ENCODE results near the gene GIMAP2. TPM values are rescaled to one million over a fixed set of nuclear protein-coding genes. Genes with fewer than 3 reads are reported as not detected.

Gene GIMAP2
- polyA plus RNA-seq, 3 donors: 6.4 to 7.9 (median 6.9) TPM

DNA sequence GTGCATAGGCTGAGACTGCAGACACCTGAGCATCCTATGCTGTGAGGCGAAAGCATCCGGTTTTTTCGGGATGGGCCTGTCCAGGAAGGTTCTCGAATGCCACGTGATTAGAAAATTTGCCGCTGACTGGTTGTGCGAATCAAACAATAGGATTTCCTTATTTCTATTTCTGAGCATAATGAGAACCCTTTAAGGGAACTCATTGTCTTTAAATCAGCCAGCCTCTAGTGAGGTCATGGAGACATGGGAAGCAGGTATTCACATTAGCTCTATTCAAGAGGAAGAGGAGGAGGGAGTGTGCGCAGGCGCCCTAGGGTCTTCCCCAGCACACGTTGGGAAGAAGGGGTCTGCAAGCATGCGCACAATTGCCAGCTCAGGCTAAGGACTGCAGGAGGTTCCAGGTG is 36.5 kb downstream of the GIMAP2 start:
- DNase-seq (ENCODE audit: extremely low read depth in 1 of 11, low read depth in 9 of 11, low spot score in 4 of 11): no peak

GRCh38 chr7:150722431-150722931 is 37.0 kb downstream of the GIMAP2 start:
- DNase-seq (ENCODE audit: extremely low read depth in 1 of 11, low read depth in 9 of 11, low spot score in 4 of 11): no peak

DNA sequence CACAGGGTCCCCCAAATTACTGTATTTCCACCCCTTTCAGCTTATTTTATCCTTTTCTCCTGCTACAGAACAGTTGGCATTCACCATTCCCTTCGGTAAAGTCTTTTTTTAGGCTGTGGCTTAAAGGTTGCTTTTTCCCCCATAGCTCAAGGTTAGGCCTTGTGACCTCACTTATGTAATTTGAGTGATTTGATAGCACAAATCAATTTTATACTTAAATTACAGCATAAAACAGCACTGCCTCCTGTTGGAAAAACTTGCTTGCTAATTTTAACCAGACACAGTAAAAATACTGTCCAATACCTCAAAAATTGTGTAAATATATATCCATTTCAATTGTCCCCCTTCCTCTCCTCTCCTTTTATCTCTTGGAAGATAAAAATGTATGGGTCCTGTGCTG is 38.0 kb downstream of the GIMAP2 start:
- no peak for DNase-seq (ENCODE audit: extremely low read depth in 1 of 11, low read depth in 9 of 11, low spot score in 4 of 11)

DNA sequence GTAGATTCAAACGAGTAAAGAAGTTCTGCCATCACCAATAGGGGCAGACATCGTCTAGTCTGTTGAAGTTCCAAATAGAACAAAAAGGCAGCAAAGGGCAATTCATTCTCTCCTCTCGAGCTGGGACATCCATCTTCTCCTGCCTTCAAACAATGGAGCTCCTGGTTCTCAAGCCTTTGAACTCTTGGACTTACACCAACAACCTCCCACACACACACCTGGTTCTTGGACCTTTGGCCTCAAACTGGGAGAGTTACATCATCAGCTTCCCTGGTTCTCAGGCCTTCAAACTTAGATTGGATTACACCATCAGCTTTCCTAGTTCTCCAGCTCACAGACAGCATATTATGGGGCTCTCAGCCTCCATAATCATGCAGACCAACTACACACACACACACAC is 41.9 kb downstream of the GIMAP2 start:
- DNase-seq (ENCODE audit: extremely low read depth in 1 of 11, low read depth in 9 of 11, low spot score in 4 of 11): no peak

- no peak for DNase-seq (ENCODE audit: extremely low read depth in 1 of 11, low read depth in 9 of 11, low spot score in 4 of 11)
These were observed 42.5 kb downstream of the GIMAP2 start for GRCh38 chr7:150728011-150728410.

- no peak for DNase-seq (ENCODE audit: extremely low read depth in 1 of 11, low read depth in 9 of 11, low spot score in 4 of 11)
These were observed 43.1 kb downstream of the GIMAP2 start for GRCh38 chr7:150728609-150729008.

DNA sequence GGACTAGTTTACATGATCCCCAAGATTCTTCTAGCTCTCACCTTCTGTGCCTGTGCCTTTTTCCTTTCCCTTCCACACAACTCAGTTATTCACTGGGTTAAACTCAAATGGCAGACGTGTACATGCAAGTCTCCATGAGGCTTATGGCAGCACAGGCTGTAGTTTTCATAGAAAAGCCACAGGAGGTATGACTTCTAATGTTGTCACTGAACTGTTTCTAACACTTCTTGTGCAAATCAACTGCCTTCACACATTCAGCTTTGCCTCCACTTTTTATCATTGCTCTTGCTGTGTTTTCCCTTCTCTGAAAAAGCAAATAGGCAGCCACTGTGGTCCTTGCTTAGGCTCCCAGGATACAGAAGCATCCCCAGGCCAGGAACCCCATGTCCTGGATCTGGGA is 46.4 kb downstream of the GIMAP2 start:
- DNase-seq (ENCODE audit: extremely low read depth in 1 of 11, low read depth in 9 of 11, low spot score in 4 of 11): no peak

DNA sequence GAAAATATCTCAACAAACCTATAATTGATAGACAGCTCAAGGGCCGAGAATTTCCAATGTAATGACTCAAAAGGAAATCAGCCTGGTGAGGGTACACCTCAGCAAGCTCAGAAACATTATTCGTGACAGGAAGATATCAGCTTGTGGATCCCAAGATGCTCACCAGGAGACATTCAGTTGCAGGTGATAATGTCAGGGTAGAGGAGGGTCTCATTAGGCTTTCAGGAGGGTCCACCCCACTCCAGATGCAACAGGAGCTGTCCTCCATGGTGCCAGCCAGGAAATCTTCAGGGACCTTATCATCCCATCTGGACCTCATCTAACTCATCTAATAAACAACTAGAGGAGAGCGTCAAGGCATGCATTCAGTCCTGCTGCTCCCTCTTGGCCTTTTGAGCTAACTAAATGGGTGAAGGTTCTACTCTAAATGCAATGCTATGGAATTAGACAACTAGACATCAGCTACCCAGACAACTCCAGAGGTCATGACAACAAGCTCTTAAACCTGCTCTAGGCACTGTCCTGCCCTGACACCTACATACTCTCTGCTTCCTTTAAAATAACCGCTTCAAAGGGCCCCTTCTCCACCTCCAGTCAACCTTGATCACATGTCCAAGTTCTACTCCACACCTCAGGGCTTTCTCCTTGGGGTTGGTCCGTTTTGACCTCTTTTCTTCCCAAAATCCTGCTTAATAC is 47.4 kb downstream of the GIMAP2 start:
- no peak for DNase-seq (ENCODE audit: extremely low read depth in 1 of 11, low read depth in 9 of 11, low spot score in 4 of 11)

GRCh38 chr7:150733482-150734095 is 48.1 kb downstream of the GIMAP2 start:
- no peak for DNase-seq (ENCODE audit: extremely low read depth in 1 of 11, low read depth in 9 of 11, low spot score in 4 of 11)

DNA sequence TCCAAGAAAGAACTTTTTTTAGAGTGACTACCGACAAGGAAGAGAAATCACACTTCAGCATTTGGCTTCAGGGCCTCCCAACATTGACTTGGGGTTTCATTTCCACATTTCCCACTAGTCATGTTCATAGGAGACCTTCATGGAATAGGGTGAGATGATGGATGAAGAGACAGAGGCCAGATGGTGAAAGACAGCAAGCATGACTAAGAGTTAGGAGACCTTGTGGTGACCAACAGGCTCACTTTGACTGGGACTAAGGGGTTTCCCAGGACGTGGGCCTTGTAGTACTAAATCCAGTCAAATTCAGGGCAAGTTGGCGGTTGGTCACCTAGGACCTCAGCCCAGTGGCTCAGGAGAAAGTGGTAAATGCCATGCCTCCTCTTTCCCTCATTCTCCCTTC is 48.7 kb downstream of the GIMAP2 start:
- no peak for DNase-seq (ENCODE audit: extremely low read depth in 1 of 11, low read depth in 9 of 11, low spot score in 4 of 11)

- no peak for DNase-seq (ENCODE audit: extremely low read depth in 1 of 11, low read depth in 9 of 11, low spot score in 4 of 11)
These were observed 50.3 kb downstream of the GIMAP2 start for GRCh38 chr7:150735596-150736358.

- DNase-seq (ENCODE audit: extremely low read depth in 1 of 11, low read depth in 9 of 11, low spot score in 4 of 11): no peak
These were observed 51.4 kb downstream of the GIMAP2 start for GRCh38 chr7:150736864-150737263.

GRCh38 chr7:150737265-150738055 is 52.0 kb downstream of the GIMAP2 start, which contains the start of gene GIMAP5:
Gene GIMAP5, plus strand, starts transcription at chr7:150737418. Its CDS starts 3,467 bp downstream, at chr7:150740885.
- DNase-seq (ENCODE audit: extremely low read depth in 1 of 11, low read depth in 9 of 11, low spot score in 4 of 11): no peak

DNA sequence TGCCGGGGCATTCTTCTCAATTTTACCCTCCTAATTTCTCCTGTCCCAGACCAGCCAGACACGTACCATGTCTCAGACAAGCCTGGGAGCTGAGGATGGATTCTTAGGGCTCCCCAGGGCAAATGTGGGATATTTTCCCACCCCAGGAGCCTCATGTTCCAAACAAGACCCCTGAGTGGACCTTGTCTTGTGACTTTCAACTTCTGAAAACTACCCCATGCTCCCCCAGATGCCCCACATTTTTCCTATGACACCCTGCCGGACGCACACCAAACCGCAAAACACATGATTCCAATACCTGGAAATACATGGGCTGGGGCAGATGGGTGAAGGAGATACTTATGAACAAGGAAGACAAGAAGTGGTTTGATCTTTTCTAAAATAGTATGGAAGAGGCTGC is 52.6 kb downstream of the GIMAP2 start:
- no peak for DNase-seq (ENCODE audit: extremely low read depth in 1 of 11, low read depth in 9 of 11, low spot score in 4 of 11)

DNA sequence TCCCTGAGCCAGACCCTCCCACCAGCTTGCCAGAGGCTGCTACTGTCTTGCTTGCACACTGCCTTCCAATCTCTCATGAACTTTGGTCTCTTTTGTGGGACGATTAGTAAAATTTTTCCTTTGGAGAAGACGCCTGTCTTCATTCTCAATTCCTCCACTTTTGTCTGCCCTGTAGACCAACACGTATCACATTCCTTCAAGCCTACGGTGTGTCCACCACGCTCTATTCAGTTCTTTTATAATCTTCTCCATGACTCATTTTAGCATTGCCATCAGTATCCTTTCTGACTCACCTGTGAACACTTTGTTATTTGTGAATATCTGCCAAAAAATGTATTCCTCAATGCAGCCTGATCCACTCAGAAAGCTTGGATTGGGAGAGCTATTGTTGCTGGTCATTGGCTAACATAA is 53.1 kb downstream of the GIMAP2 start:
- no peak for DNase-seq (ENCODE audit: extremely low read depth in 1 of 11, low read depth in 9 of 11, low spot score in 4 of 11)

GRCh38 chr7:150739033-150739432 is 53.5 kb downstream of the GIMAP2 start:
- DNase-seq (ENCODE audit: extremely low read depth in 1 of 11, low read depth in 9 of 11, low spot score in 4 of 11): no peak

GRCh38 chr7:150740053-150740452 is 54.5 kb downstream of the GIMAP2 start:
- DNase-seq (ENCODE audit: extremely low read depth in 1 of 11, low read depth in 9 of 11, low spot score in 4 of 11): no peak

- no peak for DNase-seq (ENCODE audit: extremely low read depth in 1 of 11, low read depth in 9 of 11, low spot score in 4 of 11)
These were observed 56.9 kb downstream of the GIMAP2 start for GRCh38 chr7:150742286-150742968.
